Measurements from ENCODE around the gene TRIM26. TPM values are rescaled to one million over a fixed set of nuclear protein-coding genes. Genes with fewer than 3 reads are reported as not detected.

The TRIM26 gene
- polyA plus RNA-seq, 1 donor from 2014 or later = 25.9 TPM

GRCh38 chr6:30204116-30204515 lies 9.1 kb downstream of the TRIM26 start:
- no peaks in the 10 kb centered on the region for H3F3A ChIP-seq (ENCODE audit: insufficient read depth, low read length, poor library complexity, severe bottlenecking)
- no peak overlapping the region for H2AFZ ChIP-seq (ENCODE audit: low read depth, low read length)
- H3K9ac ChIP-seq (ENCODE audit: low read length) = no peak overlapping the region
- no peak overlapping the region for H3K4me2 ChIP-seq (ENCODE audit: low read length)
- no peak overlapping the region for H3K27ac ChIP-seq (ENCODE audit: low read length)
- H3K36me3 ChIP-seq (ENCODE audit: insufficient read depth, low read length) = no peaks in the 10 kb centered on the region
- no peak overlapping the region for H3K4me3 ChIP-seq (ENCODE audit: low read length)
- no peaks in the 10 kb centered on the region for H3K79me2 ChIP-seq (replicated peaks; ENCODE audit: insufficient read depth, low read length)
- H3K9me3 ChIP-seq (ENCODE audit: low read length) = no peaks in the 10 kb centered on the region
- H4K20me1 ChIP-seq (ENCODE audit: insufficient read depth) = no peaks in the 10 kb centered on the region
- no peaks in the 10 kb centered on the region for H3K27me3 ChIP-seq (ENCODE audit: insufficient read depth, low read depth, low read length)
- TF ChIP-seq, protein P1, sequence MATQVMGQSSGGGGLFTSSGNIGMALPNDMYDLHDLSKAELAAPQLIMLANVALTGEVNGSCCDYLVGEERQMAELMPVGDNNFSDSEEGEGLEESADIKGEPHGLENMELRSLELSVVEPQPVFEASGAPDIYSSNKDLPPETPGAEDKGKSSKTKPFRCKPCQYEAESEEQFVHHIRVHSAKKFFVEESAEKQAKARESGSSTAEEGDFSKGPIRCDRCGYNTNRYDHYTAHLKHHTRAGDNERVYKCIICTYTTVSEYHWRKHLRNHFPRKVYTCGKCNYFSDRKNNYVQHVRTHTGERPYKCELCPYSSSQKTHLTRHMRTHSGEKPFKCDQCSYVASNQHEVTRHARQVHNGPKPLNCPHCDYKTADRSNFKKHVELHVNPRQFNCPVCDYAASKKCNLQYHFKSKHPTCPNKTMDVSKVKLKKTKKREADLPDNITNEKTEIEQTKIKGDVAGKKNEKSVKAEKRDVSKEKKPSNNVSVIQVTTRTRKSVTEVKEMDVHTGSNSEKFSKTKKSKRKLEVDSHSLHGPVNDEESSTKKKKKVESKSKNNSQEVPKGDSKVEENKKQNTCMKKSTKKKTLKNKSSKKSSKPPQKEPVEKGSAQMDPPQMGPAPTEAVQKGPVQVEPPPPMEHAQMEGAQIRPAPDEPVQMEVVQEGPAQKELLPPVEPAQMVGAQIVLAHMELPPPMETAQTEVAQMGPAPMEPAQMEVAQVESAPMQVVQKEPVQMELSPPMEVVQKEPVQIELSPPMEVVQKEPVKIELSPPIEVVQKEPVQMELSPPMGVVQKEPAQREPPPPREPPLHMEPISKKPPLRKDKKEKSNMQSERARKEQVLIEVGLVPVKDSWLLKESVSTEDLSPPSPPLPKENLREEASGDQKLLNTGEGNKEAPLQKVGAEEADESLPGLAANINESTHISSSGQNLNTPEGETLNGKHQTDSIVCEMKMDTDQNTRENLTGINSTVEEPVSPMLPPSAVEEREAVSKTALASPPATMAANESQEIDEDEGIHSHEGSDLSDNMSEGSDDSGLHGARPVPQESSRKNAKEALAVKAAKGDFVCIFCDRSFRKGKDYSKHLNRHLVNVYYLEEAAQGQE (IDR thresholded peaks at IDR 0.05; ENCODE audit: borderline replicate concordance) = no peak
- TF ChIP-seq, protein P2, sequence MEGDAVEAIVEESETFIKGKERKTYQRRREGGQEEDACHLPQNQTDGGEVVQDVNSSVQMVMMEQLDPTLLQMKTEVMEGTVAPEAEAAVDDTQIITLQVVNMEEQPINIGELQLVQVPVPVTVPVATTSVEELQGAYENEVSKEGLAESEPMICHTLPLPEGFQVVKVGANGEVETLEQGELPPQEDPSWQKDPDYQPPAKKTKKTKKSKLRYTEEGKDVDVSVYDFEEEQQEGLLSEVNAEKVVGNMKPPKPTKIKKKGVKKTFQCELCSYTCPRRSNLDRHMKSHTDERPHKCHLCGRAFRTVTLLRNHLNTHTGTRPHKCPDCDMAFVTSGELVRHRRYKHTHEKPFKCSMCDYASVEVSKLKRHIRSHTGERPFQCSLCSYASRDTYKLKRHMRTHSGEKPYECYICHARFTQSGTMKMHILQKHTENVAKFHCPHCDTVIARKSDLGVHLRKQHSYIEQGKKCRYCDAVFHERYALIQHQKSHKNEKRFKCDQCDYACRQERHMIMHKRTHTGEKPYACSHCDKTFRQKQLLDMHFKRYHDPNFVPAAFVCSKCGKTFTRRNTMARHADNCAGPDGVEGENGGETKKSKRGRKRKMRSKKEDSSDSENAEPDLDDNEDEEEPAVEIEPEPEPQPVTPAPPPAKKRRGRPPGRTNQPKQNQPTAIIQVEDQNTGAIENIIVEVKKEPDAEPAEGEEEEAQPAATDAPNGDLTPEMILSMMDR (IDR thresholded peaks at IDR 0.05; ENCODE audit: poor library complexity, severe bottlenecking) = no peak
- TF ChIP-seq EZH2 (IDR thresholded peaks at IDR 0.05; ENCODE audit: borderline replicate concordance, insufficient read depth, low read length, poor library complexity, severe bottlenecking) = no peak
- TF ChIP-seq EP300 (conservative IDR thresholded peaks at IDR 0.05; ENCODE audit: poor library complexity, severe bottlenecking) = no peak
- TF ChIP-seq RAD21 (conservative IDR thresholded peaks at IDR 0.05) = no peak
- TF ChIP-seq MXI1 (conservative IDR thresholded peaks at IDR 0.05; ENCODE audit: poor library complexity, severe bottlenecking) = no peak
- TF ChIP-seq TAF1 (IDR thresholded peaks at IDR 0.05; ENCODE audit: low read depth) = no peak
- no peak for TF ChIP-seq POLR2AphosphoS5 (IDR thresholded peaks at IDR 0.05)
- H3K9me2 ChIP-seq (ENCODE audit: insufficient read depth, low read length) = no peaks in the 10 kb centered on the region

DNA sequence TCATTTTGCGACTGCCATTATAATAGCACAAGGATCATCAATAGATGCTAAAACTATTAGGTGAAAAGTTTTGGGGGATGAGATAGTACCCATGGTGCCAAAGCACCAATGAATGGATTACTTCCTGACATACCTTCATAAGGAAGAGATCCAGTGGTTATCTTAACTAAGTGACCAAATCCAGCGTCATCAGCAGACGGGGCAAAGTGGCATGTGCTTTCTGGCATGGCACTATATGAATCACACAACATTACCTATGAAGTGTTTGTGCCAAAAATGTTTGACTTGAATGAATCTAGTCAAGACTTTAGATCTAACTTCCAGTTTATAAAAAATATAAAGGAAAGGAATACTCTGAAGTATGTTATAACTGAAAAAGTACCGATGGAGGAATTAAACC lies 10.8 kb downstream of the TRIM26 start:
- H3K27ac ChIP-seq (ENCODE audit: low read length) = no peak overlapping the region
- H2AFZ ChIP-seq (ENCODE audit: low read depth, low read length) = no peak overlapping the region
- no peaks in the 10 kb centered on the region for H3K9me3 ChIP-seq (ENCODE audit: low read length)
- TF ChIP-seq, protein P1 (IDR thresholded peaks at IDR 0.05; ENCODE audit: borderline replicate concordance) = no peak
- no peak for TF ChIP-seq EP300 (conservative IDR thresholded peaks at IDR 0.05; ENCODE audit: poor library complexity, severe bottlenecking)
- TF ChIP-seq, protein P2 (IDR thresholded peaks at IDR 0.05; ENCODE audit: poor library complexity, severe bottlenecking) = no peak
- TF ChIP-seq MXI1 (conservative IDR thresholded peaks at IDR 0.05; ENCODE audit: poor library complexity, severe bottlenecking) = no peak
- no peak for TF ChIP-seq POLR2AphosphoS5 (IDR thresholded peaks at IDR 0.05)
- no peak for TF ChIP-seq RAD21 (conservative IDR thresholded peaks at IDR 0.05)
- no peak for TF ChIP-seq EZH2 (IDR thresholded peaks at IDR 0.05; ENCODE audit: borderline replicate concordance, insufficient read depth, low read length, poor library complexity, severe bottlenecking)
- TF ChIP-seq SMC3 (conservative IDR thresholded peaks at IDR 0.05; ENCODE audit: poor library complexity) = no peak
- H3K36me3 ChIP-seq (ENCODE audit: insufficient read depth, low read length) = peaks cover under 1% of the 10 kb centered on the region
- no peak overlapping the region for H3K9ac ChIP-seq (ENCODE audit: low read length)
- H3K79me2 ChIP-seq (replicated peaks; ENCODE audit: insufficient read depth, low read length) = no peaks in the 10 kb centered on the region
- H3K27me3 ChIP-seq (ENCODE audit: insufficient read depth, low read depth, low read length) = no peaks in the 10 kb centered on the region
- H4K20me1 ChIP-seq (ENCODE audit: insufficient read depth) = no peaks in the 10 kb centered on the region
- H3F3A ChIP-seq (ENCODE audit: insufficient read depth, low read length, poor library complexity, severe bottlenecking) = no peaks in the 10 kb centered on the region
- no peak overlapping the region for H3K4me2 ChIP-seq (ENCODE audit: low read length)
- H3K4me3 ChIP-seq (ENCODE audit: low read length) = no peak overlapping the region
- H3K9me2 ChIP-seq (ENCODE audit: insufficient read depth, low read length) = no peaks in the 10 kb centered on the region

Data from neural cell (in vitro differentiated cells).